ENCODE measurements around the gene UBE2G2.

UBE2G2 gene

DNA sequence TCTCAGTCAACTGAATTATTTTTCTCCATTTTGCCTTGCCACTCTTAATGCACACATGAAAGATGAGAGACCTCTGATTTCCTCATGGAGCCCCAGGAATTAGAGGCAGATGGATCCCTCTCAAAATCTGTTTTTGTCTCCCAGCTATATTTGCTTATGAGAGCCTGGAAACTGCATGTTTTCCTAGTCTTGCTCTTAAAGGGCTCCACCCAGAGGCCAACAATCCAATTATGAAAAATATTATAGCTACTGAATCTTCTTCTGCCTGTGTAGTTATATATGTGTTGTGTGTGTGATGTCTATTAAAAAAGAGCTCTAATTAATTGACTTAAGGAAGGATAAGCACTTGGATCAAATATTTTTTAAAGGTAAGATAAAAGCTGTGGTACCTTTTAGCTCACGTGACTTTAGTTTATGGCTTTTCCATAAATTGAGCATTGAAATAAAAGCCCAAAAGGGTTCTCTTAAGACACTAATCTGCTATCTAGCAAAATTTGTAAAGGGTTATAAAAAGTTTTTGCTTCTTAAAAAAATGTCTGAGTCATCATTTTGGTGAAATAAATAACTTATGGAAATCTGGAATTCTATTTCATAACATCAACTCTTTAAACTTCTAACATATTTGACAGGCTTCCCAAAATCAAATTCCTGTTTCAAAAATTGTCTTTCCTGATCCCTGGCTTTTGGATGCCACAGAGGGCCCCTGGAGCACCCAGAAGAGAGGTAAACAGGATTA lies 59.0 kb downstream of the UBE2G2 start:
- DNase-seq = no peak

DNA sequence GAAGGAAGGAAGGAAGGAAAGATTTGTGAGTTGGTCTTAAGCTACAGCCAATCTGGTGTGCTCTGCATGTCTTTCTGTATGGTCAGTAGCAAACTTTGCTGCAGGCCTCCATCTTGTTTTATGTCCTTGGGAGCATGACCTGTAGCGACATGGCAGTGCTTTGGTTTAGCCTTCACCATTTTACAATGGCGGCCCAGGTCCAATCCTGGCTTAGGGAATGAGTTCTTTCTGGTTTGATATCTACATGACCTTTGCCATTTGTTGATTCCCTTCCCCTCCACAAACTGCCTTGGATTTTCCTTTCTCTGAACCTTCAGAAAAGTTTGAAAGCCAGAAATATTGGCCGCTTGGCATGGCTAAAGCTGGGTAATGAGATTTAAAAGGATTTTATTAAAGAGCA lies 59.7 kb downstream of the UBE2G2 start:
- no peak for DNase-seq

DNA sequence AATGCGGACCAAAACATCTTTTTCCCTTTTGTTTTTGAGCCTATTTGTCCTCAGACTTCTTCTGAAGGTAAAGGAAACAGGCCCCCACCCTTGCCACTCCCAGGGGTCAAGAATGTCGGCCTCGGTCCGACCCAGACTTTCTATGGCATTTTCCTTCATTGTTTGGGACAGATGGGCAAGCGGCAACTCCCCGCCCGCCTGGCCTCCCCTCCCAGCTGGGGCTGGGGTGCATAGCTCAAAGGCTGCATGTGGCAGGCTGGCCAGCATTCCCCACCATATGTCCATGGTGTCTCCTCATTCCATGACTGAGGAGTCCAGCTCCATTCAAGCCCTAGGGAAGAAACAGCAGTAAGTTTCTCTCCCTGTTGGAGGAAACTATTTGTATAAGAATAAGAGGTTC lies 60.9 kb downstream of the UBE2G2 start:
- DNase-seq = no peak

DNA sequence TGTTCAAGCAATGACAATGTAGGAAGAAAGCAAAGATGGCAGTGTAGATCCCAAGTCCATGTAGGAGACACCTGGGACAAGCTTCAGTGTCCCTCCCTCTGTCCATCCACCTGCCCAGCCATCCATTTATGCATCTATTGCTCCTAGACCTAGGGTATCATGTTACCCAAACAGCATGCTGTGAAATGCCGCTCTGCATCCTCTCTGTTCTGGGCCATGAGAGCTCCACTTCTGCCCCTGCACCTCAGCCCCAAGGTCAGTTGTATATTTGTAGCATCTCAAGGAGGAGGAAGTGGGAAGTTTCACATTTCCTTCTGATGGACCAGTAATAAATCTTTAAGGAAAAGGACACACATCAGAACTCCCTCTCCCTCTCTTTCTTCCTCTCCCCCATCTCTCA lies 62.3 kb downstream of the UBE2G2 start:
- no peak for DNase-seq

DNA sequence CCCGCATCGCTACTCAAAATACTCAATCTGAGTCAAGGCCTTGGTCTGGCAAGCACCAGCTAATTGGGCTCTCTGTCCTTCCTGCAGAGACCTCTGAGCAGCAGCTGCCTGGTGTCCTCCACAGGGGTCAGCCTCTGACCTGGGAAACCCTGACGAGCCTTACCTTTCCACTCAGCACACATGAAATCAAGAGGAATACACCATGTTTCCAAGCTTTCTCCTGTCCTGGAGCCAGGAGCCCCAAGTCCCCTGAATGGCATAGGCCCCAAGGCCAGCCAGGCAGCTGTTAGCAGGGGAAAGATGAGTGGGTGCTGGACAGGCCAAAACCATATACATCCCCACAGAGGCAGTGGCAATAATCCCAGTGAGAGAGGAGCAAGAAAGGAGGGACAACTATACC lies 63.0 kb downstream of the UBE2G2 start:
- no peak for DNase-seq

DNA sequence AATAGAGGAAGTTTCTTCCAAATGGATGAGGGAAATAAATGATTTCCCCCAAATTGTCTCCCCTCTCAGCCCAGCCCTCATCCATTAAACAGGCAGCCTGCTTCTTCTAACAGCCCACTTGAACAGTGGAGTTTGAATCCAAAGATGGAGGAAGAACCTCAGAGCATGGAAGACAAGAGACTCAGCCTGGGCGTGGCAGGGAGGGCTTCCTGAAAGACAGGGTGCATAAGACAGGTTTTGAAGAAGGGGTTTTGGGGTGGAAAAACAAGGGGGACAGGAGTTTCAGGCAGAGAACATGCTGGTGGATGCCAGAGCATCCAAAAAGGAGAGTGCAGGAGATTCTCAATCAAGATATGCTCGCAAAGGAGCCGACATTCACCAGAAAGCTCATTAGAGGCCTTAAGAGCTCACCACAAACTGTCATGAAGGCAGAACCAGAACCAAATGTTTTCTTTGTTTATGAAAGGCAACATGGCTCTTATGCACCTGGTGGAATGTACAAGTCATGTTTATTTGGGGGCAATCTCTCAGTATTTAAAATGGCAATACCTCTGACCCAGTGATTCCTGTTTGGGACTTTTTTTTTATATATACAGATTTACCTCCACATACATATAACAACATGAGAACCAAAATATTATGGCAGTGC lies 63.8 kb downstream of the UBE2G2 start:
- no peak for DNase-seq

DNA sequence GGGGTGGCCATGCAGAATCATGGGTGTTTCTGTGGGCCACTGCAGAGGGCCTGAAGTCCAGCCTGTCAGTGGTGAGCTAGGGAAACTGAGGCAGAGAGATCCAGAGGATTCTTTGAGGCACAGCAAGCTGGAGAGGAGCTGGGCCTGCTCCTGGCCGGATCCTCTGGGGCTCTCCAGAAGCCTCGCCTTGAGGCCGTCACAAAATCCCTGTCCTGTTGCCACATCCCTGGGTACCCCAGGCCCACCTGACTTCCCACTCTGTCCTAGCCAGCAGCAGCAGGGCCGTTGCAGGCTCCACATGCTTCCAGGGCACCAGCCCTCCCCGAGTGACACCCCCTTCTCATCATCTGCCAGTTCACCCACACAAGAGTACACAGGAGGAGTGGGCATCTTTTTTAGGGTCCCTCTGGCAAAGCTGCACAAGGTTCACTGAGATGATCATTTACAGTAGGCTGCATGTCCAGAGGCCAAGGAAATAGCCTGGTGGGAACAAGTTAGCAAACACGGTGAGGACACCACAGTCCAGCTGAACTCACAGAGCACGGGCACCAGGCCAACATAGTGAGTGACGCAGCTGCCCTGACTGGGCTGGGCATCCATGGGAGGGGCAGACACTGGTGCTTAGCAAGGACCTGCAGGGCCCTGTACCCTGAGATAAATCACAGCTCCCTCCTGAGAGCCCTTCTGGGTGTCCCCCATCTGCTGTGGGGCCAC lies 65.2 kb downstream of the UBE2G2 start:
- no peak for DNase-seq

DNA sequence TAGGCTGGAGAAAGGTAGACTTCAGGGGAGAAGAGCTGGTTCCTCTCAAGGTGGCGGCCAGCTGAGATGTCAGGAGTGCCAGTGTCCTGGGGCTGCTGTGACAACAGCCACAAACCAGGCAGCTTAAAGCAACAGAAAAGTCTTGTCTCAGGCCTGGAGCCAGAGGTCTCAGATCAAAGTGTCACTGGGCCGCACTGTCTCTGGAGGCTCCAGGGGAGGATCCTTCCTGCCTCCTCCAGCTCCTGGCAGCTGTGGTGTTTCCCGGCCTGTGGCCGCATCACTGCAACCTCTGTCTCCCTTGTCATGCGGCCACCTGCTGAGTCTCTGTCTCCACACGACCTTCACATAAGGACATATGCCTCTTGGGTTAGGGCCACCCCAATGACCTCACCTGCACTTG lies 65.8 kb downstream of the UBE2G2 start:
- DNase-seq = no peak

DNA sequence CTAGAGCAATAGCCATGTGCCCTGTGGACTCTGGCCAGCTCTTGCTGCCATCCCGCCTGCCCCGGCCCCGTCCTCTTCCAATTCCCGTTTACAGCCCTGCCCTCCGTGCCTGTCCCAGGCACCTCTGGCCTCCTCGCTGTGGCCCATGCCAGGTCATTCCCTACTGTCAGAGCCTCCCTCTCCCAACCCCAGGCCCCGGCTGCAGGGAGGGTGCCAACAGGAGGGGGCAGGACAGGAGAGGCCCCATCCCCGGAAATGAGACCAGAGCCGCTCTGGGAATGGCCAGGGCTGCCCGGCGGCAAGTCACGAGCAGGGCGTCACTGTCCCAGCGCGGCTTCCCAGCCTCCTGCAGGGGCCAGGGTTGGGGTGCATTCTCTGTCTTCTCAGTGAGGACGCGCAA lies 66.8 kb downstream of the UBE2G2 start:
- no peak for DNase-seq

DNA sequence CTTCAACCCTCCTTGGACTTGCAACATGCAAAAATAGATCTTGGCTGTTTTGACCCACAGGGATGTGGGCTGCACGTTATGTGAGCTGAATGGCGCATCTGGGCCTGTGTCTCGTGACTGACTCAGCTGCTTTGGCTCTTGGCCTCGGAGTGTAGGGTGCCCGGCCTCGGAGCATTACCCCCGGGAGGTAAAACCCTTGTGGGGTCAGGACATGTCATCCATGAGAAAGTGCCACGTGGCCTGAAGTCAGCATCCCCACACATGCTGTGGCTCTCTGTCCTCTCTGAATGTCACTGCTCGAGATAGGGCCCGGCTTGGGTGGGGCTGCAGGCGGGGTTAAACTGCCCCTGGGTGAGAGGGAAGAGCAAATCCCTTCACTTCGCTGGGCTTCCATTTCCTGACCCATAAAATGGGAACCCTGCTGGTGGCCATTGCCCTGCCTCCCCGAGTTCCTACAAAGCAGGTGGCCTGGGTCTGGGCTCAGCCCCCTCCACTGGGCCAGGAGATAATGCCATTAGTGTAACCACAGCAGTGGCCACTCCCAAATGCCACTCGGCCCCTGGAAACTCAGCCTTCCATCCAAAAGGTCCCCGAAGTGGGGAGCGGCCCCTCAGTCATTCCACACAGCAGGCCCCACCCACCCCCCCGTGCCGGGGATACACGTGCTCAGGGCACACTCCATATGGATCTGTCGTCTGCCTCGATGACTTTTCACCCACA lies 67.4 kb downstream of the UBE2G2 start:
- no peak for DNase-seq

DNA sequence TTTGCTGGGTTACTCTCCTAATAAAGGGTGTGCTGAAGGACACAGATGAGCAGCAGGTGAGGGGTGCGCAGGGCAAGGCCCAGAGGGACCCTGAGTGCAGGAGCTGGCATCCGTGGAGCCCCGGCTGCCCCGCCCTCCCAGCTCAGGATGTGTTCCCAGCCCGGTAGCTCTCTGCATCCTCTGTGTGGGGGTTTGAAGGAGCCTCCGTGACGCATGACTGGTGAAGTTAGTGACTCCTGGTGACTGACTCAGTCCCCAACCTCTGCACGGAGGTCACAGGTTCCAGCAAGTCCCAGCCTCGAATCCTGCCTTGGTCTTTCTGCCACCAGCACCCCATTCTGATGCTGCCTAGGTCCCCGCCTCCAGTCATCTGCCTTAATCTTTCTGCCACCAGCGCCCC lies 68.7 kb downstream of the UBE2G2 start:
- no peak for DNase-seq

DNA sequence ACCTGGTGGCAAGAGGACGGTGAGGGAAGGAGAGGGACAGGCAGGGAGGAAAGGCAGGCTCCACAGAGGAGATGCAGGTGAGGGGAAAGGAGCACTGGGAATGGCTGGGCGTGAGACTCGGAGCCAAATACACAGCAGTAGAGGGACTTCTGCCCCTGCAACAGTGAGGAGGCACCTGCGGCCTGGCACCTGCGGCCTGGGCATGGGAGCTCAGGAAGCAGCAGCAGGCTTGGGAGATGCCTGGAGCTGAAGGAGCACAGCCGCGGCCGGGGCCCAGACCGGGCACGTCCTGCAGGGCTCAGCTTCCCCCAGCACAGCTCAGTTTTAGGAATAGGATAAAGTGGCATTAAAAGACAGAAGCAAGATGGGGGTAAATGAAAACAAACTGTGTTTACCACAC lies 69.4 kb downstream of the UBE2G2 start:
- DNase-seq = no peak

DNA sequence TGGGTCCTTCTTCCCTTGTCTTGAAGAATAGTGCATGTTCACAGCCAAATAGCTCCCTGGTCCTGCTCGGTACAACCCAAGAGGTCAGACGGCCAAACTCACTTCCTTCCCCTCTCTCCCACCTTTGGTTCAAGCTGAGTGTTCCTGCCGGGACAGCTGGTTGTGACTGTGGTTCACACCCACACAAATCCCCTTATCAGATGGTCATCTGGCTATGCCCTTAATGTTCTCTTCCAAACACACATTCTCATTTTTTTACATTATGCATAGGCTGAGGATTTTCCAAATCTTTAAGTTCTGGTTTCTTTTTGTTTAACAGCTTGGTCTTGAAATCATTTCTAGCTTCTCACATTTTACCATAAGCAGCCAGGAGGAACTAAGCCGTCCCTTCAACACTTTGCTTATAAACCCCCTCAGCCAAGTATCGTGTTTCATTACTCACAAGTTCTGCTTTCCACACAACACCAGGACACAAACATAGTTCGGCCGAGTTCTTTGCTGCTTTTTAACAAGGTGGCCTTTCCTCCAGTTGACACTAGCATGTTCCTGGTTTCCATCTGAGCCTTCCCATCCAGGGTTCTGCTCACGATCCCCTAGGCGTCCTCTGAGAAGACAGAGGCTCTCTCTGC lies 70.6 kb downstream of the UBE2G2 start:
- no peak for DNase-seq

DNA sequence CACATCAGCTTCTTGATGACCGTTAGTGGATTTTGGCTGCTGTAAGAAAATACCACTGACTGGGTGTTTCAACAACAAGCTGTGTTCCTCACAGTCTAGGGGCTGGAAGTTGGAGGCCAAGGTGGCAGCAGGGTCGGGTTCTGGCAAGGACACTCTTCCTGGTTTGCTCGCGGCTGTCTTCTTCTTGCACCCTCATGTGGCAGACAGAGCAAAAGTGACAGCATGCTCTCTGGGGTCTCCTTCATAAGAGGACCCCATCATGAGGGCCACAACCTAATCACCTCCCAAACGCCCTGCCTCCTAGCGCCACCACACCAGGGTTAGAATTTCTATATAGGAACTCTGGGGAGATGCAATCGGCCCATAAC lies 71.6 kb downstream of the UBE2G2 start:
- no peak for DNase-seq

DNA sequence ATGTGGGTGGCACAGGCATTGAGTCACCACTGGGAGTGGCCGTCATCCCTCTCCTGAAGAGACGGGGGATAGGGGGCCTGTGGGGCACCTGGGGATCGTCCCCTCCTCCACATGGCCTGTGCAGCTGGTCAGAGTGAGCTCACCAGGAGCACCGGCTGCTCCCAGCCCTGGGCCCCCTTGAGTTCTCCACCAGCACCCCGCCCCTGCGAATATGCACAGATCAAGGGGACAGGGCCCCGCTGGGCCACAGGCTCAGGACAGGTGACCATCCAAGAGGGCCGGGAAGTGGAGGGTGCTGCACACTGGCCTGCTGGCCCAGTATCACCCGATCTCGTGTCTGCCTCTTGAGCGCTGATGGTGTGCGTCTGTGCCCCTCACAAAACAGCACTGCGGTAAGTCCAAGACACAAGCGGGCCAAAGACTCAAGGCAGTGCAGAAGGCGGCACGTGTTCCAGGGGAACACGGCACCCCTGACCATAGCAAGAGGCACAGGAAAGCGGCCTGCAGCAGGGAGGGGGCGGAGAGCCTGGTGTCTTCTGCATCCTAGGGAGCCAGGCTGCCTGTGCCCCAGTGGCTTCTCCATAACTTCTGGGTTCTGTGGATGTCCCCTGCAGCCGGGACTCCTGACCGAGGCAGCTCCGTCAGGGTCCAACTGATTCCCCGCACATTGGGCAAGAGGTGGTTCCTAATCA lies 72.1 kb downstream of the UBE2G2 start:
- DNase-seq = no peak

DNA sequence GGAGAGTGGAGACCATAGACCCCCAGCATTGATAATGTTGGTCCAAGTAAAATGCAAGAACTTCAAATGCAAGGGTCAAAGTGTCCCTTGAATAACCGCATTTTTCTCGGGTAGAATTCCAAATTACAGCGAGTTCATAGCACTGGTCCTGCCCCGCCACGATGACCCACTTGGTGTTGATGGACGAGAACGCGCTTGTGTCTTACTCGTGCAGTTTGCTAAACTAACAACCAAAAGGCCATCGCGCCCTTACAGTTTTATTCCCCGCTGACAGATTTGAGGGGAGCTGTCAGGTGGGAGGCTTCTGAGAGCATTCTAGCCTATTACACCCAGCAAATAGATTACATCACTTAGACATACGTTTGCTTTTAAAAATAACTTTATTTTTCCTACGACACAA lies 72.9 kb downstream of the UBE2G2 start:
- DNase-seq = no peak

DNA sequence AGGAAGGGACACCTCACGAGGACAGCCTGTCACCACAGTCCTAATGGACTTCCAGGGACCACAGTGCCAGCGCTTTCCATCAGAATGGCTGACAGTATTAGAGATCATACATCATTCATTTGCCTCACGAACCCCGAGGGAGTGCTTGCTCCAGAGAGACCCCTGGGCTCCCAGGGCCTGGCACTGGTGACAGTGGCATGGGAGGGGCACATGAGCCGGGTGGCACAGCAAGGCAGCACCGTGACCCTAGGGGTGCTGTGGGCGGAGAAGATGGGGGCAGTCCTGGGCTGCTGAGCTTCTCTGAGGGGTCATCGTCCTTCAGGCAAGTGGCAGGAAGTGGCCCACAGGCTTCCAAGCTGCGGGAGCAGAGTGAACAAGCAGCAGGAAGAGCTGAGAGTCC lies 73.9 kb downstream of the UBE2G2 start:
- no peak for DNase-seq

DNA sequence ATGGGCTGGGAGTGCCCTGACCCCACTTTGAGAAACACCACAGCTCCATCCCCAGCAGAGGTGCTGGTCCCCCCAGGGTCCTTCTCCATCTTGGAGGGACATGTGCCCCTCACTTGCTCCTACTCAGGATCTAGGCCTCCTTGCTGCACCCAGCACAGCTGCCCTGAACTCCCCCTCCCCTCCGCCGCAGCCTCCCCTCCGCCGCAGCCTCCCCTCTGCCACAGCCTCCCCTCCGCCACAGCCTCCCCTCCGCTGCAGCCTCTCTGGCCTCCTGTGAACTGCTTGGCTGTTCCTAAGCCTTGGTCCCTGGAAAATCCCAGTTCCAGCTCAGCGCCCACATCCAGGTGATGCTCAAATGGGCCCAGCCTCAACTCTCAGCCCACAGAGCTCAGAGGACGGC lies 74.3 kb downstream of the UBE2G2 start:
- no peak for DNase-seq

DNA sequence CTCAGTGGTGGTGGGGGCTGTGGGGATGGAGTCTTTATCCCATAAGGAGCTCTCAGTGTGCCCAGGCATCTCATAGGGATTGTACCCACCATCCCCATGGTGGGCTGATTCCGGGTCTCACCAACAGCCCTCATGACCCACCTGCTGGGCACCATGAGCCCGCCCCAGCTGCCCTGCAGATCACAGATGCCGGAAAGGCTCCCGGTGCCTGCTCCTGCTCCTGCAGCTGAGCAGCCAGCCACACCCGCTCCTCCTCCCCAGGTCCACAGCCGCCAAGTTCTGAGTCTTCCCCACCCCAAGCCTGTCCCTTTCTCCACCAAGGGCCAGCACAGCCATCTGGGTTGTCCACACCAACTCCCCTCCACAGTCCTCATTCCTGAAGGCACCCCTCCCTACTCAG lies 74.8 kb downstream of the UBE2G2 start:
- DNase-seq = no peak

DNA sequence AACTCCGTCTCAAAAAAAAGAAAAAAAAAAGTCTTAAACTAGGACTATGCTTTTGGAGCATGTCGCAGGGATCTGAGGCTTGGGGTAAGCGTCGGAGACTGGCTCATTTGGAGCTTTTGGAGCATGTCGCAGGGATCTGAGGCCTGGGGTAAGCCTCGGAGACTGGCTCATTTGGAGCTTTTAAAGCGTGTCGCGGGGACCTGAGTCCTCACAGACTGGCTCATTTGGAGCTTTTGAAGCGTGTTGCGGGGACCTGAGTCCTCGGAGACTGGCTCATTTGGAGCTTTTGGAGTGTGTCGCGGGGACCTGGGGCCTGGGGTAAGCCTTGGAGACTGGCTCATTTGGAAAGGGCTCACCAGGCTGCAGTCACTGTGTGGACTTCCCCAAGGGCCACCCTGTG lies 76.7 kb downstream of the UBE2G2 start:
- no peak for DNase-seq

DNA sequence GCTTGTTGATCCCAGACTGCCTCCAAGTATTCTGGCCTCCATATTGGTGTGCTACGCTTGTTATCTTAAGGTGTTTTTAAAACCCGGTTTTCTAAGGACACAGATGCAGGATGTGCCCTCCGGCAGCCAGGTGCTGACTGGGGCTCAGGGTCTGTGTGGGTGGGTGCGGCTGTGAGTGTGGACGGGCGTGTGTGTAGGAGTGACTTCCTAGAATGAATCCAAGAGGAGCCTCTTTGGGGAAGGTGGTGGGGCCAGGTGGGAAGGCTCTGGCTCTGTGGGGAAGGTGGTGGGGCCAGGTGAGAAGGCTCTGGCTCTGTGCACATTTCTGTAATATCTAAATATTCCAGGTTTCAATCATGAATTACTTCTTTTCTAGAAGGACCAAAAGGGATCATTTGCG lies 77.4 kb downstream of the UBE2G2 start:
- DNase-seq = no peak
